GM19463 (cell line): ENCODE results near the gene ASH1L.
"Not testable (repeated sequence)": the region's sequence is repeated elsewhere in the genome, so short reads cannot be mapped to it uniquely, and the experiment has no call there.

Experiments
- ATAC-seq: cut with Tn5 transposase; IDR thresholded peaks from one replicate; pipeline ENCODE4 v1.9.1; 2021; ENCODE audit warnings: mild to moderate bottlenecking, moderate library complexity; ENCODE audit not compliant: unreplicated experiment

Gene ASH1L

GRCh38 chr1:155455588-155456195 lies 106.9 kb downstream of the ASH1L start:
- ATAC-seq: no peak

GRCh38 chr1:155454096-155454495 lies 108.5 kb downstream of the ASH1L start:
- ATAC-seq: no peak

- ATAC-seq: no peak
Measured at GRCh38 chr1:155453141-155453540, 109.5 kb downstream of the ASH1L start.

GRCh38 chr1:155451199-155451598 lies 111.4 kb downstream of the ASH1L start:
- no peak for ATAC-seq

GRCh38 chr1:155442431-155442830 lies 120.2 kb downstream of the ASH1L start:
- ATAC-seq: not testable (repeated sequence)

GRCh38 chr1:155437405-155437804 lies 125.2 kb downstream of the ASH1L start:
- ATAC-seq: no peak

- ATAC-seq: not testable (repeated sequence)
Measured at GRCh38 chr1:155433831-155434389, 128.7 kb downstream of the ASH1L start.

- not testable (repeated sequence) for ATAC-seq
Measured at GRCh38 chr1:155433128-155433830, 129.3 kb downstream of the ASH1L start.

- ATAC-seq: no peak
Measured at GRCh38 chr1:155424091-155424490, 138.5 kb downstream of the ASH1L start.

- ATAC-seq: no peak
Measured at GRCh38 chr1:155420788-155421187, 141.8 kb downstream of the ASH1L start.

- not testable (repeated sequence) for ATAC-seq
Measured at GRCh38 chr1:155411840-155412239, 150.8 kb downstream of the ASH1L start.

- ATAC-seq: no peak
Measured at GRCh38 chr1:155410931-155411330, 151.7 kb downstream of the ASH1L start.

- ATAC-seq: no peak
Measured at GRCh38 chr1:155396874-155397476, 165.6 kb downstream of the ASH1L start.

- ATAC-seq: no peak
Measured at GRCh38 chr1:155392898-155393411, 169.6 kb downstream of the ASH1L start.

GRCh38 chr1:155389826-155390225 lies 172.8 kb downstream of the ASH1L start:
- ATAC-seq: no peak

- not testable (repeated sequence) for ATAC-seq
Measured at GRCh38 chr1:155385836-155386235, 176.8 kb downstream of the ASH1L start.

- ATAC-seq: no peak
Measured at GRCh38 chr1:155383406-155383805, 179.2 kb downstream of the ASH1L start.

GRCh38 chr1:155379631-155380090 lies 182.9 kb downstream of the ASH1L start:
- ATAC-seq: no peak

GRCh38 chr1:155379180-155379579 lies 183.4 kb downstream of the ASH1L start:
- no peak for ATAC-seq

- ATAC-seq: no peak
Measured at GRCh38 chr1:155360051-155360450, 202.6 kb downstream of the ASH1L start.

GRCh38 chr1:155352631-155353030 lies 210.0 kb downstream of the ASH1L start:
- ATAC-seq: no peak
